Measurements from ENCODE around the gene MTA1. TPM values are rescaled to one million over a fixed set of nuclear protein-coding genes. Genes with fewer than 3 reads are reported as not detected.

Gene MTA1
- total RNA-seq, 1 donor from 2014 or later = 192 TPM

GRCh38 chr14:105418269-105419194, 1.1 kb upstream of the MTA1 start:
- DNase-seq (ENCODE audit: missing footprints) (no peak), ATAC-seq (no peak)
- intact Hi-C loops (cut with DNase I) = no loop called here

- intact Hi-C loops (cut with DNase I) = no loop called here
- peak; percentile 31 for DNase-seq (ENCODE audit: missing footprints)
- no peak for ATAC-seq
Observed at GRCh38 chr14:105420101-105420973, 710 bp downstream of the MTA1 start.

DNA sequence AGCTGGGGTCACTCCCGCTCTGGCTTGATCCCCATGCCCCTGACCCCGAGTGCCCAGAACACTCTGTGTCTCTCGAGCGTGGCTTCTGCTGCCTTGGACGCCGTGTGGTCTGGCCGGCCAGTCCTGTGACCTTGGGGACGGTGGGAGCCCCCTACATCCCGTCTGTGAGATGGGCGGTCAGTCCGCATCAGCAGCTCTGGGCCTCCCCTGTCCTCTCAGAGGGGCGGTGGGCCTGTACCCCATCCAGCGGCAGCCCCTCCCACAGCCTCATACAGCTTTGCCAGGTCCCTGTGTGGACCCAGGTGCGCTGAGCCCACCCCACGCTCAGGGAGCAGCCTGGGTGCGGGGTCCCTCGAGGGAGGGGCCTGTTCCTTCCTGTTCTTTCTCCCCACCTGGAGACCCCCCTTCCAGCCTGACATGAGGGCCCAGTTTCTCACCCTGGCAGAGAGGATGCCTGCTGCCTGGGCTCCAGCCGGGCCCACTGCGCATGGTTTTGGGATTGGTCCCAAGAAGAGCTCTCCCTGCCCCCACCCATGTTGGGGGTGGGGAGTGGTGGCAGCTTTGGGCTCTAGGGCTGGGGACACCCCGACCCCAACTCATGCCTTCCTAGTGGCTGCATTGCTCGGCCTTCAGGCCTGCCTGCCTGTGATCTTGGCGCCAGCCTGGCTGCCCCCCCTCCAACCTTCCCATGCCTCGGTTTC, 1.5 kb downstream of the MTA1 start:
- ATAC-seq (peak; percentile 12), DNase-seq (ENCODE audit: missing footprints) (no peak)
- intact Hi-C loops (cut with DNase I) = no loop called here

GRCh38 chr14:105421723-105422615, 2.3 kb downstream of the MTA1 start:
- no peak for DNase-seq (ENCODE audit: missing footprints)
- ATAC-seq = no peak

DNA sequence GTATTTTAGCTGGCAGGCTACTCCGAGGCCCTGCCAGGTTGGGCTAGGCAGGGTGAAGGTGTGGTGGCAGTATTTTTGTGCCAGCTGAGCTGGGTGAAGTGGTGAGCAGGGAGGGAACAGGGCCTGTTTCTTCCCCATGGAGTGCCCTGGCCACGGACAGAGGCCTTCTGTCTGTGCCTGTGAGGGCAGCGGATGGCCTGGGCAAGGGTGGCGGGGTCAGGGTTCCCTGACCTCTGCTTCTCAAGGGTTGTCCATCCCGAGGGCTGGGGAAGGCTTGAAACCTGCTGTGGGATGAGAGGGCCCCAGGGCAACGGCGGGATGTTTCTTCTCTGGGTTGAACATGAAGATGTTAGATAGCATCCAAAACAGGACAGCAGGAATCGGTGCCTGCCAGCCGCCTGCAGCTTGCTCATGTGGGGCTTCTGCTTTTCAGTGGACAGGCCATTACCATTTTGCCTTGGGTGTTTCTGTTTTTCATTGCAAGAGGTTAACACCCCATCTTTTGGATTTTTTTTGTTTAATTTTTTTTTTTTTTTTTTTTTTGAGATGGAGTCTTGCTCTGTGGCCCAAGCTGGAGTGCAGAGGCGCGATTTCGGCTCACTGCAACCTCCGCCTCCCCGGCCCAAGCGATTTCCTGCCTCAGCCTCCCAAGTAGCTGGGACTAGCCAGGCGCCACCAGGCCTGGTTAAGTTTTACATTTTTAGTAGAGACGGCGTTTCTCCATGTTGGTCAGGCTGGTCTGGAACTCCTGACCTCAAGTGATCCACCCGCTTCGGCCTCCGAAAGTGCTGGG, 3.3 kb downstream of the MTA1 start:
- DNase-seq (ENCODE audit: missing footprints) (no peak), ATAC-seq (peak; percentile 20)
- intact Hi-C loops (cut with DNase I) = no loop called here

More at GRCh38 chr14:105421723-105422615, 2.3 kb downstream of the MTA1 start:
- intact Hi-C loops (cut with DNase I) = no loop called here

DNA sequence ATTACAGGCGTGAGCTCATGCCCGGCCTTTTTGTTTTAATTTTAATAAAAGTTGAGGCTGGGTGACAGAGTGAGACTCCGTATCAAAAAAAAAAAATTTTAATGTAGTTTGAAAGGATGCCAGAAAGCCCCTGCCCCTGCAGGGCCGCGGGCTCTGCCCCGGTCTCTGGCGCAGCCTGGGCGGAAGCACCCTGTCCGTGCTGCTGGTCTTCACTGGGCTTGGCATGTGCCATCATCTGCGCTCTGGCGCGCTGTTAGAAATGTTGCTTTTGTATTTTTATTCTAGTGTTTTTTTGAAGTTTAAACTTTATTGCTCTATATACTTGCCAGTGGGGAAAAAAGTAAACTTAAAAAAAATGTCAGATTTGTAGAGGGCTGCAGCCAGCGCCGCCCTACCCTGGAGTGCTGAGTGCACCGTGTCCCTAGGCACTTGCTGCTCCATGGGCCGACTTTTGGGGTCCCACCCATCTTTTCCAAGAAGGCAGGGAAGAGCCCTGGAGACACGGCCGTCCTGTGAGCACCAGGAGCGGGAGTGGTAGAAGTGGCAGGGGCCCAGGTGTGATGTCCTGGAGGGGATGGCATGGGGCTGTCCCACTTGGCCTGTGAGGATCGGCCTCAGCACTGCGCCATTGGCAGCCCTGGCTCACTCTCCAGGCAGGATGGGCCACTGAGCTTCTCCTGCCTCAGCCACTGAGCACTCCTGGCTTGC, 4.0 kb downstream of the MTA1 start:
- DNase-seq (ENCODE audit: missing footprints) = no peak
- intact Hi-C loops (cut with DNase I) = no loop called here
- ATAC-seq = no peak

- DNase-seq (ENCODE audit: missing footprints) (no peak), ATAC-seq (no peak)
- intact Hi-C loops (cut with DNase I) = no loop called here
Observed at GRCh38 chr14:105424861-105425260, 5.2 kb downstream of the MTA1 start.

DNA sequence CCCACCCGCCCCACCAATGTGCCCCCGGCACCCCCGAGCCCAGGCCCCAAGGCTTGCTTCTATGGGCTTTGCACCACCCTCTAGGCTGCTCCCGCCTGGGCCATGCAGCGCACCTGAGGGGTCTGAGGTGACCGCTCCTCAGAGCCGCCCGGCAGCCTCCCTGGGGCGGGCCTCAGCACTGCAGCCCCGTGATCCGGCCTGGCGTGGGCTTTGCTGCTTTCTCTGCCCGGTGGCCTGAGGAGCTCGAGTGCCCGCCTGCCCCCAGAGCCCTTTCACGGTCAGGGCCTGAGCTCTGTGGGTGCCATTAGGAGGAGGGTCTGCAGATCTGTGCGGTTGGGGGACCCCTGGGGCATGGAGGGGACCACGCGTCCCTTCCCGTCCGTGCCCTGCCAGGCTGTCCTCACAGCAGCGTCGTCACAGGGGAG, 6.2 kb downstream of the MTA1 start:
- intact Hi-C loops (cut with DNase I) = no loop called here
- DNase-seq (ENCODE audit: missing footprints) (no peak), ATAC-seq (no peak)

DNA sequence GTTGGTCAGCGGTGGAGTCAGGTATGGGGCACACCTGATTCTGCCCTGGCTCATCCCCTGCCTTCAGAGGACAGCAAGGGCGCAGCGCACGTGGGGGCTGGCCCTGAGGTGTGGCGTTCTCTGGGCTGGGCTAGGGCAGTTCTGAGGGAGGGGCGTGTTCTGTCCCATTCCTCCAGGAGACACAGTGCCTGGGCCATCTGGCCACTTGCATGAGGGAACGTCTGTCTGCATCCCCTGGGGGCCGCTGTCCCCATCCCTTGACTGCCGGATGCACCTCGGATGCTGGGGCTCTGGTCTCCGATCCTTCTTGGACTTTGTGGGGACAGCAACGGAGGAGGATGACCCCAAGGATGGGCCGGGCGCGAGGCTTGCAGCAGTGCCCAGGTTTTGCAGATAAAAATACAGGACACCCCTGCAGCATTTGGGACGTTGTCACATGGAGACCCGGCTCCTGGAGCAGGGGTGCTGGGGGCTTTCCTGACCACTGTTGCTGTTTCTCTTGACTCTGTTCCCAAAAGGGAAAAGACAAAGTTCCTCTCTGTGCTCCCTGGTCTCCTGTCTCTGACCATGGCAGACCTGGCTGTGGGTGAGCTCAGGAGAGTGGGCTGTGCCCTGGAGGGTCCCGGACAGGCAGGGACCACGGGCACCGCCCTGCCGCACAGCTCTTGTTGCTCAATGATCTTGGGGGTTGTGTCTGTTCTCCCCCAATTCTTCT, 6.9 kb downstream of the MTA1 start:
- ATAC-seq (no peak), DNase-seq (ENCODE audit: missing footprints) (no peak)
- intact Hi-C loops (cut with DNase I) = no loop called here

GRCh38 chr14:105427412-105427811, 7.8 kb downstream of the MTA1 start:
- no peak for DNase-seq (ENCODE audit: missing footprints)
- intact Hi-C loops (cut with DNase I) = no loop called here
- no peak for ATAC-seq

DNA sequence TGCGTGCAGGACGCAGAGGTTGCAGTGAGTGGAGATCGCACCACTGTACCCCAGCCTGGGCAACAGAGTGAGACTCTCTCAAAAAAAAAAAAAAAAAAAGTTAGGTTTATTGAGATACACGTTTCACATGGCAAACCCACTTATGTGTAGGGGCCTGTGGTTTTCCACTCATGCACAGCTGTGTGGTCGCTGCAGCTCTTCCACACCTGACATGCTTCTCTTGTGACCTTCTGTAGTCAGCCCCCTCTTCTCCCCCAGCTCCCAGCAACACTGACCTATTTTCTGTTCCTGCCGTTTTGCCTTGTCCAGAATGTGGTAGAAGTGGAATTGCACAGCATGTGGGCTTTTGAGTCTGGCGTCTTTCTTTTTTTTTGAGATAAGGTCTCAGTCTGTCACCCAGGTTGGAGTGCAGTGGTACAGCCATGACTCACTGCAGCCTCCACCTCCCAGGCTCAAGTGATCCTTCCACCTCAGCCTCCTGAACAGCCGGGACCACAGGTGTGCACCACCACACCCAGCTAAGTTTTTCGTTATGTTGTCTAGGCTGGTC, 8.4 kb downstream of the MTA1 start:
- no peak for DNase-seq (ENCODE audit: missing footprints)
- no peak for ATAC-seq
- intact Hi-C loops (cut with DNase I) = no loop called here

DNA sequence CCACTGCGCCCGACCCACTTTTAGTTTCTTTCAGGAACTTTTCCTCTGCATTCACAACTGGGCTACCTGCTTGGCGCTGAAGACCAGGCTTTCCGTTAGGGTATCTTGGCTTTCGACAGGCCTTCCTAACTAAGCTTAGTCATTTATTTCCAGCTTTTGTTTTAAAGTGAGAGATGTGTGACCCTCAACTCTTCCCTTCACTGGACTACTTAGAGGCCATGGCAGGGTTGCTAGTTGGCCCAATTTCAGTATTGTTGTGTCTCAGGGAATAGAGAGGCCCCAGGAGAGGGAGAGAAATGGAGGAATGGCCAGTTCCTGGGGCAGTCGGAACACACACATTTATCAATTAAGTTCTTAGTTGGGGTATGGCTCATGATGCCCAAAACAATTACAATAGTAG, 10.4 kb downstream of the MTA1 start:
- DNase-seq (ENCODE audit: missing footprints) = no peak
- intact Hi-C loops (cut with DNase I) = no loop called here
- ATAC-seq = no peak

DNA sequence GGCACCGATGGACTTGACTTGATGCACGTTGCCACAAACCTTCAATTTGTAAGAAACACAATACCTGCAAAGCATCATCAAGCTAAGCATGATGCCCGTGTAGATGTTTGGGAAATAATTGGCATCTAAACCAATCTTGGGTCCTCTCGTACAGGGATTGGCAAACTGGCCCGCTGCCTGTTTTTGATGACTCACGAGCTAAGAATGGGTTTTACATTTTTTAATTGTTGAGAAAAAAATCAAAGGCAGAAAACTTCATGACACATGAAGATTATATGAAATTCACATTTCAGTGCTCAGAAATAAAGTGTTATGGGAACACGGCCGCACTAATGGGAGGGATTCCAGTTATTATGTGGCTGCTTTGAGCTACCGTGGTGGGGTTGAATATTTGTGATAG, 10.9 kb downstream of the MTA1 start:
- no peak for ATAC-seq
- intact Hi-C loops (cut with DNase I) = no loop called here
- no peak for DNase-seq (ENCODE audit: missing footprints)

DNA sequence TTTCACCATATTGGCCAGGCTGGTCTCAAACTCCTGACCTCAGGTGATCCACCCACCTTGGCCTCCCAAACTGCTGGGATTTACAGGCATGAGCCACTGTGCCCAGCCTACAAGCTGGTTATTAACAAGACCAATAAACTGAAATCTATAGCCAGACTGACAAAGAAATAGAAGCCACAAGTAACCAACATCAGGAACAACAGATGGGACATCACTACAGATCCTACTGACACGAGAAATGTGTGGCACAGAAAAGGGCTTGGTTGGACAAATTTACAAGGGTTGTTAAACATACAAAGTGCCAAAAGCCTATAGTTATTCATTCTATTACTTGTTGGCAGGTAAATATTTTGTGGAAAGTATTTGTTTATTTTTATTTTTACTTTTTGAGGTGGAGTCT, 11.6 kb downstream of the MTA1 start:
- DNase-seq (ENCODE audit: missing footprints) (no peak), ATAC-seq (no peak)
- intact Hi-C loops (cut with DNase I) = no loop called here

GRCh38 chr14:105432657-105433056, 13.0 kb downstream of the MTA1 start:
- intact Hi-C loops (cut with DNase I) = no loop called here
- DNase-seq (ENCODE audit: missing footprints) (no peak), ATAC-seq (no peak)

GRCh38 chr14:105433161-105433605, 13.6 kb downstream of the MTA1 start:
- DNase-seq (ENCODE audit: missing footprints) = no peak
- no peak for ATAC-seq

More at GRCh38 chr14:105433161-105433605, 13.6 kb downstream of the MTA1 start:
- intact Hi-C loops (cut with DNase I) = no loop called here
